Superior temporal gyrus (tissue), 1 donor: ENCODE measurements around the gene STARD13.

Experiments used
- DNase-seq: peaks from one replicate; pipeline ENCODE4 v3.0.0-alpha.2; 2016; ENCODE audit errors: extremely low spot score

The STARD13 gene

GRCh38 chr13:33276570-33276969 is 9.0 kb downstream of the STARD13 start:
- DNase-seq, result peak; percentile 81

- peak; percentile 44 for DNase-seq
Observed at GRCh38 chr13:33275916-33276315, 9.6 kb downstream of the STARD13 start.

GRCh38 chr13:33274264-33274663 is 11.3 kb downstream of the STARD13 start:
- no peak for DNase-seq

GRCh38 chr13:33272531-33273124 is 12.9 kb downstream of the STARD13 start:
- peak; percentile 12 for DNase-seq

GRCh38 chr13:33271759-33272158 is 13.8 kb downstream of the STARD13 start:
- no peak for DNase-seq

- peak; percentile 27 for DNase-seq
Observed at GRCh38 chr13:33270895-33271538, 14.5 kb downstream of the STARD13 start.

- peak; percentile 7 for DNase-seq
Observed at GRCh38 chr13:33265607-33266006, 19.9 kb downstream of the STARD13 start.

GRCh38 chr13:33265133-33265532 is 20.4 kb downstream of the STARD13 start:
- DNase-seq, result peak; percentile 10

- no peak for DNase-seq
Observed at GRCh38 chr13:33264620-33264978, 21.0 kb downstream of the STARD13 start.

GRCh38 chr13:33263976-33264619 is 21.5 kb downstream of the STARD13 start:
- DNase-seq, result no peak

- DNase-seq, result peak; percentile 70
Observed at GRCh38 chr13:33263484-33263883, 22.1 kb downstream of the STARD13 start.

- DNase-seq, result peak; percentile 64
Observed at GRCh38 chr13:33262997-33263396, 22.6 kb downstream of the STARD13 start.

GRCh38 chr13:33262594-33262993 is 23.0 kb downstream of the STARD13 start:
- no peak for DNase-seq

GRCh38 chr13:33262062-33262487 is 23.5 kb downstream of the STARD13 start:
- DNase-seq, result no peak

- peak; percentile 80 for DNase-seq
Observed at GRCh38 chr13:33261387-33262061, 24.0 kb downstream of the STARD13 start.

GRCh38 chr13:33260168-33261098 is 25.1 kb downstream of the STARD13 start:
- peak; percentile 69 for DNase-seq

- DNase-seq, result no peak
Observed at GRCh38 chr13:33259296-33259695, 26.3 kb downstream of the STARD13 start.

- DNase-seq, result no peak
Observed at GRCh38 chr13:33258808-33259193, 26.8 kb downstream of the STARD13 start.

- peak; percentile 80 for DNase-seq
Observed at GRCh38 chr13:33257841-33258807, 27.4 kb downstream of the STARD13 start.

- DNase-seq, result peak; percentile 14
Observed at GRCh38 chr13:33256148-33256840, 29.3 kb downstream of the STARD13 start.
